BJ (cell line): Measurements from ENCODE around the gene PALB2. TPM values are rescaled to one million over a fixed set of nuclear protein-coding genes. Genes with fewer than 3 reads are reported as not detected.

ENCODE experiments used
- CTCF ChIA-PET: fragments of 350-600 bp; formaldehyde crosslinking; extraction: SDS; loops from one replicate; lab custom pipeline; 2021; ENCODE audit warnings: antibody characterized with exemption, inconsistent platforms; lab: Yijun Ruan, JAX
- POLR2A ChIA-PET: fragments of 300-600 bp; sonication (Branson Sonifier 250); formaldehyde crosslinking; extraction: SDS; loops from one replicate; lab custom pipeline; 2021; ENCODE audit warnings: antibody characterized with exemption; lab: Charles Lee
- DNase-seq: peaks from one replicate; pipeline ENCODE4 v3.0.0-alpha.2; 2011; ENCODE audit warnings: low read depth
- H3K27me3 ChIP-seq: 2 replicates; pipeline ENCODE4 v1.6.0; 2011; ENCODE audit warnings: low read length; ENCODE audit not compliant: control insufficient read depth, insufficient read depth
- H3K36me3 ChIP-seq: 2 replicates; pipeline ENCODE4 v1.5.1; 2011; ENCODE audit warnings: low read length; ENCODE audit not compliant: control insufficient read depth, insufficient read depth
- H3K4me3 ChIP-seq: 2 replicates; pipeline ENCODE4 v1.5.1; 2011; ENCODE audit warnings: low read depth, mild to moderate bottlenecking, control low read depth, low read length
- polyA plus RNA-seq: library from polyadenylated mRNA; depleted of rRNA; stranded (reverse); fragments of >200 nt; gene quantifications from 2 replicates; pipeline ENCODE4 v1.2.3, GENCODE V29; 2011
- TF ChIP-seq, protein P1 (sequence below): IDR thresholded peaks from 2 replicates; pipeline ENCODE4 v1.5.1; 2011; ENCODE audit warnings: low read depth, mild to moderate bottlenecking, control low read depth, inconsistent platforms, low read length, moderate library complexity; ENCODE audit not compliant: insufficient read depth

Gene PALB2
- polyA plus RNA-seq, 1 experiment, result 3.2 TPM

- Histone ChIP-seq H3K27me3 (no peaks in the 10 kb centered on the region), H3K4me3 (no peak overlapping the region), H3K36me3 (peaks cover 21% of the 10 kb centered on the region)
- ChIA-PET CTCF (interaction anchor here (0.5 to 2.0 kb wide), 2 partner anchors 18 to 21 kb away, joined by 3 to 6 read pairs; partner anchors contain the start of genes EARS2 and UBFD1), POLR2A (interaction anchor here (0.7 kb wide), 1 partner anchor 14 kb away, joined by 3 read pairs; no protein-coding TSS in a partner anchor)
- TF ChIP-seq, protein P1, sequence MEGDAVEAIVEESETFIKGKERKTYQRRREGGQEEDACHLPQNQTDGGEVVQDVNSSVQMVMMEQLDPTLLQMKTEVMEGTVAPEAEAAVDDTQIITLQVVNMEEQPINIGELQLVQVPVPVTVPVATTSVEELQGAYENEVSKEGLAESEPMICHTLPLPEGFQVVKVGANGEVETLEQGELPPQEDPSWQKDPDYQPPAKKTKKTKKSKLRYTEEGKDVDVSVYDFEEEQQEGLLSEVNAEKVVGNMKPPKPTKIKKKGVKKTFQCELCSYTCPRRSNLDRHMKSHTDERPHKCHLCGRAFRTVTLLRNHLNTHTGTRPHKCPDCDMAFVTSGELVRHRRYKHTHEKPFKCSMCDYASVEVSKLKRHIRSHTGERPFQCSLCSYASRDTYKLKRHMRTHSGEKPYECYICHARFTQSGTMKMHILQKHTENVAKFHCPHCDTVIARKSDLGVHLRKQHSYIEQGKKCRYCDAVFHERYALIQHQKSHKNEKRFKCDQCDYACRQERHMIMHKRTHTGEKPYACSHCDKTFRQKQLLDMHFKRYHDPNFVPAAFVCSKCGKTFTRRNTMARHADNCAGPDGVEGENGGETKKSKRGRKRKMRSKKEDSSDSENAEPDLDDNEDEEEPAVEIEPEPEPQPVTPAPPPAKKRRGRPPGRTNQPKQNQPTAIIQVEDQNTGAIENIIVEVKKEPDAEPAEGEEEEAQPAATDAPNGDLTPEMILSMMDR, result no peak
- no peak for DNase-seq
Observed at GRCh38 chr16:23575834-23576233, 65.3 kb downstream of the PALB2 start.

GRCh38 chr16:23573817-23574216 lies 67.3 kb downstream of the PALB2 start:
- no peak overlapping the region for H3K4me3 ChIP-seq
- no peaks in the 10 kb centered on the region for H3K27me3 ChIP-seq
- TF ChIP-seq, protein P1, result no peak
- H3K36me3 ChIP-seq, result peaks cover 19% of the 10 kb centered on the region
- DNase-seq, result no peak
- ChIA-PET POLR2A (no interaction called here), CTCF (no interaction called here)

- ChIA-PET CTCF (interaction anchor here (1.9 kb wide), 1 partner anchor 24 kb away, joined by 6 read pairs; the partner anchor contains the start of gene NDUFAB1), POLR2A (no interaction called here)
- no peak for DNase-seq
- Histone ChIP-seq H3K4me3 (no peak overlapping the region), H3K36me3 (peaks cover 27% of the 10 kb centered on the region), H3K27me3 (no peaks in the 10 kb centered on the region)
- TF ChIP-seq, protein P1, result no peak
Observed at GRCh38 chr16:23572394-23572793, 68.7 kb downstream of the PALB2 start.

GRCh38 chr16:23571895-23572294 lies 69.2 kb downstream of the PALB2 start:
- ChIA-PET CTCF (interaction anchor here (1.9 to 2.0 kb wide), 2 partner anchors 14 to 25 kb away, joined by 6 to 10 read pairs; partner anchors contain the start of genes EARS2, NDUFAB1 and UBFD1), POLR2A (no interaction called here)
- Histone ChIP-seq H3K27me3 (no peaks in the 10 kb centered on the region), H3K36me3 (peaks cover 28% of the 10 kb centered on the region), H3K4me3 (no peak overlapping the region)
- no peak for DNase-seq
- TF ChIP-seq, protein P1, result no peak

DNA sequence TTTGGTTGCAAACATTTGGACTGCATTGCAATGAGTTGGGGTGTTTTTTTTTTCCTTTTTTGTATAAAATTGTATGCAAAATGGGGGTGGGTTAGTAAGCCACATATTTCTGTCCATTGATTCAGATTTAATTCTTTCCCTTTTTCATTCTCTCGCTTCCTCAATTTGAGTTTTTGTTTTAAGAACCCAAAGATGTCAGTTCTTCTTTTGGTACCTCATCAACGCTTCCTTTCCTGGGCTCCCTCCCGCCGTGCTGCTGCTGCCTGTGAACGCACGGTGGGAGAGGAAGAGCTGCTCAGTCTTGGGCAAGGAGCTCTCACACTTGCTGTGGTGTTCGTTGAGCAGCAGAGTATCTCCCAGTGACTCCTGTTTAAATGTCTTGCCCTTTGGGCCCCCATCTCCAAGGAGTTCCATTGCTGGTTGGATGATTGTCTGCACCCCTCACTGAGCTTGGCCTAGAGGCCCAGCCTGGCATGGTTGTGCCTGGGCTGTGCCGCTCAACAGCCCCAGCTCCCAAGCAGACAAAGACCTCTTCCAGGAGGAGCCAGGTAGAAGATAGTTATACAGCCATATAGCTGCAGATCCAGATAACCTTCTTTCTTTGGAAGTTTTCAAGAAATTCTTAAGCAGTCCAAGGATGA lies 70.0 kb downstream of the PALB2 start:
- TF ChIP-seq, protein P1, result no peak
- ChIA-PET POLR2A (no interaction called here), CTCF (interaction anchor here (1.9 to 2.0 kb wide), 2 partner anchors 14 to 25 kb away, joined by 6 to 10 read pairs; partner anchors contain the start of genes EARS2, NDUFAB1 and UBFD1)
- H3K4me3 ChIP-seq, result no peak overlapping the region
- no peaks in the 10 kb centered on the region for H3K27me3 ChIP-seq
- no peak for DNase-seq
- peaks cover 29% of the 10 kb centered on the region for H3K36me3 ChIP-seq
